Hematopoietic multipotent progenitor cell treated with erythropoietin and hydrocortisone succinate and interleukin-3 and kit ligand, for 17 days (in vitro differentiated cells): ENCODE data around the gene TPPP.
"Not testable (repeated sequence)": the region's sequence is repeated elsewhere in the genome, so short reads cannot be mapped to it uniquely, and the experiment has no call there.

ENCODE experiments used
- DNase-seq: peaks from one replicate; pipeline ENCODE4 v3.0.0-alpha.2; 2015; ENCODE audit warnings: low spot score

Gene TPPP

DNA sequence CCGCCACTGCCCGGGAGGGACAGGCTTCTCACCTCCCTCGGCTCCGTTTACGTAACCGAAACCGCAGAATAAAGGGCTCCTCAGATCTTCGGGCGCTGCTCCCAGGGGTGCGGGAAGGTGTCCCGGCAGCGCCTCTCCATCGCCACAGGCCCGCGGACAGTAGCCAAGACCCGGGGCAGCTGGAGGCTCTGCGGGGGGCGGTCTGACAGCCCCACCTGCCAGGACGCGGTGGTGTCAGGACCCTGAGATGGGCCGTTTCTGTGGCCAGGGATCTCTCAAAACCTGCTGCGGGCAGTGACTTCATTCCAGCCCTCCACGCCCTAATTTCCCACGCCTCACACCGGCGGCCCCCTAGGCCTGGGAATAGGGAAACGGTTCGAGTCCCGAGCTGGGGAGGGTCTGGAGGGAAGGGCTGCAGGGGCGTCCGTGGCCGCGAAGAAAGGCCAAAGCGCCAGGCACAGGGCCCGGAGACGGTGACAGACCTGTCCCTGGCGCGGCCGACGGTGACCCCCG lies 567 bp downstream of the TPPP start:
- DNase-seq, result not testable (repeated sequence)

DNA sequence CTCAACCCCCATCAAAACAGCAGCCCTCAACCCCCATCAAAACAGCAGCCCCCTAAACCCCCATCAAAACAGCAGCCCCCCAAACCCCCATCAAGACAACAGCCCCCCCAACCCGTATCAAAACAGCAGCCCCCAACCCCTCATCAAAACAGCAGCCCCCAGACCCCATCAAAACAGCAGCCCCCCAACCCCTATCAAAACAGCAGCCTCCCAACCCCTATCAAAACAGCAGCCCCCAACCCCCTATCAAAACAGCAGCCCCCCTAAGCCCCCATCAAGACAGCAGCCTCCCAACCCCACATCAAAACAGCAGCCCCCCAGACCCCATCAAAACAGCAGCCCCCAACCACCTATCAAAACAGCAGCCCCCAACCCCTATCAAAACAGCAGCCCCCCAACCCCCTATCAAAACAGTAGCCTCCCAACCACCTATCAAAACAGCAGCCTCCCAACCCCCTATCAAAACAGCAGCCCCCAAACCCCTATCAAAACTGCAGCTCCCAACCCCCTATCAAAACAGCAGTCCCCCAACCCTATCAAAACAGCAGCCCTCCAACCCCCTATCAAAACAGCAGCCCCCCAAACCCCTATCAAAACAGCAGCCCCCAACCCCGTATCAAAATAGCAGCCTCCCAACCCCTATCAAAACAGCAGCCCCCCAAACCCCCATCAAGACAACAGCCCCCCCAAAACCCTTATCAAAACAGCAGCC lies 1.2 kb downstream of the TPPP start:
- DNase-seq, result no peak

DNA sequence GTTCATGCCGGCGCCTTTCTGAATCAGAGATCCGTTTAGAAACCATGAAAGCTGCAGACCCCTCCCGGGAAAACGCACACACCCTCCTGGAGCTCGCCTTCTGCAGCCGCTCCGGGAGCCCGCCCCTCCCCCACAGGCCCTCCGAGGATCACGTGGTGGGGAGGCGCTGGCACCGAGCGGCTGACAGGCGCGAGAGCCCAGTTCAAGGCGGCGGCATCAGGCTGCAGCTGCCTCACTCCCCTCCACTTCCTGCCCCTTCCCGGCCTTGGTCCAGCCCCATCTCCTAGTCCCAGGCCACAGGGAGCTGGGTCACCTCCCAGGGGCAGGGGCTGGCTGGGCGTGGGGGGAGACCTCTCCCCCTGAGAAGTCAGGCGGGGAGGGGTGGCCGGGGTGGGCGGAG lies 2.1 kb downstream of the TPPP start:
- not testable (repeated sequence) for DNase-seq

DNA sequence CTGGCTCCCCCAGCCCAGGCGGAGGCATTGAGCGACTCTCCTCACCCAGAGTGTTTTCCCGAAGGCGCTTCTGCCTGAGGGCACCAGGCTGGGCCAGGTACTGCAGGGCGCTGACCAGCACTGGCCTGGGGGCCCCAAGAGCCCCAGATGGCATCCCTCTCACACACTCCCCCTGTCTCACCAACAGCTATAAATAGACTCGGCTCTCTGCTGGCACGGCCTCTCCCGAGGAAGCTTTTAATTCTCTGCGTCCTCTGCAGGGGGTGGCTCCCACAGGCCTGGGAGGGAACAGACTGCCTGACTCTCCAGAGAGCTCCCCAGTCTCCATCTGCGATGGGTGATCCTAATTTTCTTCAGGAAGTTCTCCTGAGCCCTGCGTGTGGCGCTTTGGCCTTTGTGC lies 2.9 kb downstream of the TPPP start:
- DNase-seq, result not testable (repeated sequence)

DNA sequence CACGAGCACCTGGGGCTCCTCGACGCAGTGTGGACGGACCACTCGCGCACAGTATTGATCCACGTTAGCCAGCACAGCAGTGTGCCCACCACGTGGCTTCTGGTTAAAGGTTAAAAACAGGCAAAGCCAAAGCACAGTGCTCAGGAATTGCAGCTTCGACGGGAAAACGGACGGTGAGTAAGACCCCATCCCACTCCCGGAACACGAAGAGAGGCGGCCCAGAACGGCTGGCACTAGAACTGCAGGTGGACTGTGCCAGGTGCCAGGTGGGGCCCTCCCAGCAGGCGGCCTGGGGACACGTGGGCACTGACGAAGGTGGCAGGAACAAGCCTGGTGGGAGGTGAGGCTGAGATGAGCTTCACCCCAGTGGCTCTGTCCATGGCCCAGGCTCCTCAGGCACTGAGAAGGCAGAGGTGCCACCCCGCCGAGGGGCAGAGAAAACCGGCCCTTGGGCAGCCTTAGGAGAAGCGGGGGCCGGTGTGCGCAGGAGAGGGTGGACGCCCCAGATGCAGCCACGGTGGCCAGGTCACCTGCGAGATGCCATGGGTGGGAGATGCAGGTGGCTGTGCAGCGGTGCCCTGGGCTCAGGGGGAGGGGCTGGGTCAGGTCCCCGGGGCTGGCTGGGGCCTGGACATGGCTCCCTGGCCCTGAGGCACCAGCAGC lies 4.7 kb downstream of the TPPP start:
- not testable (repeated sequence) for DNase-seq

DNA sequence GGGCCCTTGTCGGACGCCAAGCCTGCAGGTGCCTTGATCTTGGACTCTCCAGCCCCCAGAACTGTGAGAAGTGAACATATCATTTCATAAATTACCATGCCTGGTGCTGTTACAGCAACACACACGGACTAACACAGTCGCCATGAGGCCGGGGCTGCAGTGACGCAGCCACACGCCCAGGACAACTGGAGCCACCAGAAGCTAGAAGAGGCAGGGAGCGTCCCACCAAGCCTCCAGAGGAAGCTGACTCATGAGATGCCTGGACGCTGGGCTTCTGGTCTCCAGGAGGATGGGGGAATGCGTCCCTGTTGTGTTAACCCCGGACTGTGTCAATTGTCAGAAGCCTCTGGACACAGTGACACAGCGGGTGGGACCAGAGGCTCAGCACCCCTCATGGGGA lies 6.2 kb downstream of the TPPP start:
- not testable (repeated sequence) for DNase-seq

DNA sequence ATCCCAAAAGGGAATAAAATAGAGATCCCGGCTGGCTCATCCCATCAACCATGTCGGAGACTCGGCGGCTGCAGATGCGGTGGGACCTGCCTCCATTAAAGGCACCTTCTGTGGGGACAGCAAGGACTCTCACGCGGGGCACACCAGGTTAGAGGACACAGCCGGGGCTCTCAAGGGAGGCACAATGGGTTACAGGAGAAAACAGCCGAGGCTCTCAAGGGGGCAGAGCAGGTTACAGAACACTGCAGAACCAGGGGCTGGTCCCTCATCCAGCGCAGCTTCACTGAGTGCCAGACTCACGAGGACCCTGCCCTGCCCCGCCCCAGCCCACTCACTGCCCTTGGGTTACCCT lies 7.0 kb downstream of the TPPP start:
- DNase-seq, result not testable (repeated sequence)

DNA sequence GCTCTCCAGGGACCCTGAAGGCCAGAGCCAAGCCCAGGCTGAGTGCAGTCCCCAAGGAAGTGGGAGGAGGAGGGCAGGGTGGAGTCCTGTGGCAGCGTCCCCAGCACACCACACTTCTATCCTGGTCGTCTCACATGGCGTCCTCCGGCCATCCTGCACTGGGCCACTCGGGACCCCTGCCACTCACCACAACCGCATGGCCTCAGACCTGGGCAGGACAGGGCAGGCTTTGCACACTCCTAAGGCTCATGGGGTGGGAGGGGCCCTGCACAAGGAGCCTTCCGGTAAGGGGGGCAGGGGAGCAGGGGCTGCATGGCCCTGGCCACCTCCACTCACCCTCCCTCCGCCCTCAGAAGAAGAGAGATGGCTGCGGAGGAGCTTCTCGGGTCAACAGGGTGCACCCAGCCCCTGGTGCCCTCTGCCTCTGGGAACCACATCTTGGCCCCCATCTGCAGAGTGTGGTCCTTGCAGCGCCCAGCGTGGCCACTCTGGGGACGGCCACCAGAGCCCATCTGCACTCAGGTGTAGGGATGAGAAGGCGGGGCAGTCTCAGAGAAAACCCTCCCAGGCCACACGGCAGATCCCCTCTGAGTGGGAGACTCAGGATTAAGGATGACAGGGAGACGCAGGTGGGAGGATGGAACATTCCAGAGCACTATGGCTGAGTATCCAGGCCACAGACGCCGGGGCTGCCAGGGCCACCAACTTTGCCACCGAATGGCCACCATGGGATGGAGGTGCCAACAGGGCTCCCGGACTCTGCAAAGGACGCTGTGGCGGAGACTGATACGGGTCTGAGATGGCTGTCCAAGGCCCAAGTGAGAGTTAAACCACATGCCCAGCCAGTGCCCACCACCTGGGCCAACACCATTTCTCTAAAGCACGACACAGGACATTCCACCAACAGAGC lies 7.6 kb downstream of the TPPP start:
- no peak for DNase-seq

DNA sequence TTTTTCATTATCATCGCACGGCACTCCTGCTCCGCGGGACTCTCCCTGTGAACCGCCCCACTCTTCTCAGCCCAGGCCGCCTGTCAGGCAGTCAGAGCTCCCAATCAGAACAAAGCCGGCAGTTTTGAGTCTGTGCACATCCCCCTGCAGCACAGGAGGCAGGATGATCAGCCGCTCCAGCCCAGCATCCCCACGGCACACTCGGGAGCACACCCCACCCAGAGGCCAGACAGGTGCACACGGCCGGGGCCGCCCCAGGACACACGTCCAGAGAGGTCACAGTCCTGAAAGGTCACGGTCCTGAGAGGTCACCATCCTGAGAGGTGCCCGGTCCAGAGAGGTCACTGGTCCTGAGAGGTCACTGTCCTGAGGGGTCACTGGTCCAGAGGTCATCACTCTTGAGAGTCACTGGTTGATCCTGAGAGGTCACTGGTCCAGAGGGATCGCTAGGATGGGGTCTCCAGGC lies 8.4 kb downstream of the TPPP start:
- DNase-seq, result no peak

DNA sequence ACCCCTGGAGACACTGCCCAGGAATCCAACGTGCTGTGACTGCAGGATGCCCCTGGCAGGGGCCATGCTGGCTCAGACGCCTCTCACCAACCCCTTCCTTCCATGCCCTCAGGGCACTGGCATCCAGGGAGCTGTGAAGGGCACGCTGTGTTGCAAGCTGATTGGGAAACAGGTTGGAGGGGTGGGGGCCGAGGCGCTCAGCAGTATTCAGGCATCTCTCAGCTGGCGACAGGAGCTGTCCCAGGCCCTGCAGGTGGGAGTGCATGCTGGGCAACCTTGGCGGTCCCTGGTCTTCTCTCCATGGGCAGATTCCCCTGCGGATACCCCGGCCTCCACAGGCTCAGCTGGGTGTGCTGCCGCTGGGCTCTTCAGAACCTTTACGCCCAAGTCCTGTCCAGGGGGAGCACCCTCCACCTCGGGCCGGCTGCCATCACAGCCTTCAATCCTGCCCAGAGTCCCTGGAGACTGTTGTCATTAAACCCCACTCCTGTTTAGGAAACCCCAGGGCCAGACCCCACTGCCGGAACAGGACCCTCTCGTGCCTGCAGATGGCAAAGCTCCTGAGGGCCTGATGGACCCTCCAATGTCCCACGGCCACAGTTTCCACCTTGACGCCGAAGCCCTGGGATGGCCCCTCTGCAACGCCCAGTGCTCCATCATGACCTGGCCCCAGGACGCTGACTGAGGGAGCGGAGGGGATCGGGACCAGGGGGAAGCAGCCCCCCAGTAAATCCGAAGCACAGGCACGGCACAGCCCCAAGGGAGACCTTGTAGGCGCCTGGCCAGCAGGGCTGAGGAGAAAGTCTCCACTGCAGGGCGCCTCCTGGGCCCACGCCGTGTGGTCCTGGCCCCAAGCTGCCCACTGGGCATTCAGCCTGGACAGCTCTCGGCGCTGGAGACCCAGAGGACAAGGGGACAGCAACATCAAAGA lies 9.3 kb downstream of the TPPP start:
- DNase-seq, result no peak

DNA sequence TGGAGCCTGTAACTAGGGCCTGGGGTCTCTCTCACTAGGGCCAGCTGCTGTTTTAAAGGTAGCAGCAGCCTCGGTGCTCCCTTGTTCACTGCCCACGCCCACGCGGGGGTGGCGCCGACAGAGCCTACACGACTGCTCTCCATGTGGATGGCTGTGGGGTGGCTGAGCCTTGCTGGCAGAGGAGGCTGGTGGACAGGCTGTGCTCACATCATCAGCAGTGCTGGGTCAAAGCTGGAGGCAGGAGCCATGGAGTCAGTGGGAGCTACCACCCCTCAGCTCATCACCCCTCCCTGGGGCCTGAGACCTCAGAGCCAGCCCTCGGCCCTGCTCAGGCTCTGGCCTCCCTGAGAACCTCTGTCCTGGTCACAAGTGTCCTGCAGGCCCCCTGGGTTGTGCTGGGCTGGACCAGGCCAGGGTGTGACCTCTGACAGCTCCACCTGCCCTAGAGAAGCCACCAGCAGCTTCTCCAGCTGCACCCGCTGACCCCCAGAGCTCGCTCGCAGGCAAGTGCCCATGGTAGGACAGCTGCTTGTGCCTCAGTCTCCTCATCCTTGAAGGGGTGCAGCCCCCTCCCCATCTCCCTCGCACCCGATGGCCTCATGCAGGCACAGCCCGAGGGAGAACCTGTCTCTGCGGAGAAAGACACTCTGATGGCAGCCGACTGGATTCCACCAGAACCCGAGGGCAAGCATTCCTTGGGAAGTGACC lies 10.3 kb downstream of the TPPP start:
- not testable (repeated sequence) for DNase-seq

DNA sequence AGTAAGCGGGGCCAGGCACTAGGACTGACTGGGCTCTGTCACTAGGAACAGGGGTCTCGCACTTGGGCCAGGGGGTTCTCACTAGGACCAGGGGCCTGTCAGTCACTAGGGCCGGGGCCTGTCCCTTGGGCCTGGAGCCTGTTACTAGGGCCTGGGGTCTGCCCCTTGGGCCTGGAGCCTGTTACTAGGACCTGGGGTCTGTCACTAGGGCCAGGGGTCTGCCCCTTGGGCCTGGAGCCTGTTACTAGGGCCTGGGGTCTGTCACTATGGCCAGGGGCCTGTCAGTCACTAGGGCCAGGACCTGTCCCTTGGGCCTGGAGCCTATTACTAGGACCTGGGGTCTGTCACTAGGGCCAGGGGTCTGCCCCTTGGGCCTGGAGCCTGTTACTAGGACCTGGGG lies 10.9 kb downstream of the TPPP start:
- DNase-seq, result not testable (repeated sequence)

DNA sequence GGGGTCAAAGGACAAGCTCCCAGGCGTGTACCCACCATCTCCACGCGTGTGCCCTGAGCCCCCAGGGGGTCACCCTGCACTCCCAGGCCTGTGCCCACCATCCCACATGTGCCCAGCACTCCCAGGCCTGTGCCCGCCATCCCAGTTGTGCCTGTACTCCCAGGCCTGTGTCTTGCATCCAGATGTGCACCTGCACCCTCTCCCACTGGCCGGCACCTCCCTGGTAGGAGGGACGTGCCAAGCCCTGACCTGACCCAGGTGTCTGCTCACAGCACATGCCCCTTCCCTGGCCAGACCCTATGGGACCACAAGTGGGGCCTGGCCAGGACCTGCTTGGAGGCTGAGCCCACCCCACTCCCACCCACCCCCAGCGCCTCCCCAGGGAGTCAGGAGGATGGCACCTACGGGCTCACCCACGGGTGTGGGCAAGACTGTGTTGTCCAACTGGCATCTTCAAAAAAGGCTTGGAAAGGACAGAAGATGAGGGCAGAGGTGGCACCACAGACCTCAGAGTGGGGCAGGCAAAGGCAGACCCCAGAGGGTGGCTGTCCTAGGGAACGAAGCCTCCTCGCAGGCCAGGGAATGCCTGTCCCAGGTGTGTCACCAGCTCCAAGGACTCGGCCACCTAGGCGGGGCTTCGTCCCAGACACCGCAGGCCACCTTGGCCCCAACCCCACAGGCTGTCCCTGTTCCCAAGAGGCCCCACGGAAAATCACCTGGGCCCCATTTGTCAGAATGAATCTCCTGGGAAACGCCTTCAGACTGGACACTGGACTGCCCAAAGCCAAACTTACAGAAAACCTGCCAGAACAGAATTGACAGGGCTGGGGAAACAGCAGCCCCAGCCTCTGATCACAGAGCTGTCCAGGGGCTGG lies 11.6 kb downstream of the TPPP start:
- not testable (repeated sequence) for DNase-seq

DNA sequence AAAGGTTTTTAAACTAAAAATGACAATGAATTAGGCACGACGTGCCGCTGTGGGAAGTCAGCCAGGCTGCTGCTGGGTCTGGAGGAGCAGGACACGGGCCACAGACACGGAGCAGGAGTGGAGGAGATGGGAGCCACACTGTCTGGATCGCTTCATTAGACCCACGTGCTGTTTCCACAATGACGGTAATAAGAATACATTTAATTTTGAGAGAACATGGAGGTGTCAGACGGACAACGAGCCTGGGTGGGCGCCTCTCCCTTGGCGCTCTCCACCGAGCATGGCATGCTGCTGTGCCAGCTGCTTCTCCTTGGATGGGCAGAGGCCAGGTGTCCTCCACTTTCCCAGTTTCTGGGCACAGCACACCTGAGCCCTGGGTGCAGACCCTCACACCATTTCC lies 12.3 kb downstream of the TPPP start:
- DNase-seq, result not testable (repeated sequence)

DNA sequence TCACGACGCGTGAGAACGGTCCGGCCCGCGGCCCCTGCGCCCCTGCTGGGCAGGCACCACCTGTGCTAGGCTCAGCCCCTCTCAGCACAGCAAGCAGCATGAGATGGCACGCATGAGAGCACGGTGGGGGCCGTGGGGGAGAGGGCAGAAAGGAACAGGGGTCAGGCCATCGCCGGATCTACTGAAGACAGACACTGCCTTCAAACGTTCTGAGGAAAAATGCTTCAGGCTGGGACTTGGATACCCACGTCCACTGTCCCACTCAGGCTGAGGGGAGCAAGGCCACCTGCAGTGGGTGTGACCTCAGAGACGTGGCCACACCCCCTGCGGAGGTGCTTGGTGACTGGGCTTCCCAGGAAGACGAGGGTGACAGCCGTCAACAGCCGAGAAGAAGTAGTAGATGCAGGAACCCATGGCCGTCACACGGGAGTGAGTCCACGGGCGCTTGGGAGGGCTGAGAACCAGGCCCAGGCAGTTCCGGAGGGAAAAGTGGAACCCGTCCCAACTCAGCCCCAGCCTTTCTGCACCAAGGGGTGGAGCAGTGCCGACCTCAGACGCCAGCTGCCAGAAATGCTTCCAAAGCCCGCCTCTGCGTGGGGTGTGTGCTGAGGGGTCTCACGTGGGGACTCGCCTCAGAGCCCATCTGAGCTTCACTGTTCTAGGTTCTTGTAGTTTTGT lies 12.9 kb downstream of the TPPP start:
- not testable (repeated sequence) for DNase-seq

DNA sequence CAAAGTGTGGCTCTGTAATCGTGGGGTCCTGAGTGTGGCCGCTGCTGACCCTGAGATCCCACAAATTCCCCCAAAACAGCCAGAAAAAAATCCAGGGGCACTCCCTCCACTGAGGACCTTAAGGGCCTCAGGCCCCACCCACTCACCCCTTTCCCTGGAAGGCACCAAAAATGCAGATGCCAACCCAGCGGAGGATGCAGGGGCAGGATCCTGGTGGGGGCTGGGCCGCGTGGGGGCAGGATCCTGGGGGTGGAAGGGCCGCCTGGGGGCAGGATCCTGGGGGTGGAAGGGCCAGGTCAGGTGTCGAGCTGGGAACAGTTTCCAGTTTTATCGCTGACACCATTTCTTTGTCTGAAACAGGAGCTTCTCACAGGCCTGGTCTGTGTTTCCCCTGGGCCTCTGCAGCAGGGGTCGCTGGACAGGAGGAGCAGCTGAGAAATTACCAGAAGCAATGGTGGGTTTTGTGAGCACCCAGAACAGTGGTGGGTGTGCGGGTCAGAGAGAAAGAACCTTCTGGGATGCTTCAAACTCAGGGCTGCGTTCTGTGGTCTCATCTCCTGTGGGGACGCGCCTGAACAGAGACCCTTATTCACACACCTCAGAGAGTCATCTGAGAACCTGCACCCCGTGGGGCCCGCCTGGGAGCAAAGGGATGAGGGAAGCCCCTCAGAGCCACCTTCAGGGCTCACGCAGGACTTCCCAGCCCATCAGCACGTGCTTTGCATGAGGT lies 13.8 kb downstream of the TPPP start:
- not testable (repeated sequence) for DNase-seq

DNA sequence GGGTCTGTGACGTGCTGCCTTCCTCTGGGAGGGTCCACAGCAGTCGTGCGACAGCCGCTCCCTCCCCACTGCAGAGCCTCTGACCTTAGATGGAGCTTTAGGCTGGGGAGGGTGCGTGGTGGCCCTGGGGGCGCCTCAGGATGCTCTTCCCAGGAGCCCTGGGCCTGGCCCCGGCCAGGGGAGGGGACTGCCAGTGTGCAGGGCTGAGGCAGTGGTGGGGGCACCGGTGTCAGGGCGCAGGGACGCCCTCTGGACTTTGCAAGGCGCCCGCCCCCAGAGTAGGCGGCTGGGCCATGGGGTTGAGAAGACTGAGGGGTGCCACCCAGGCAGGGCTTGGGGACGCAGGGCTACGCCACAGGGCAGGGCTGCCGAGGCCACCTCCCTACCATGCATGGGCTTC lies 14.6 kb downstream of the TPPP start:
- not testable (repeated sequence) for DNase-seq
